ENCODE results near the gene MSLN.

DNA sequence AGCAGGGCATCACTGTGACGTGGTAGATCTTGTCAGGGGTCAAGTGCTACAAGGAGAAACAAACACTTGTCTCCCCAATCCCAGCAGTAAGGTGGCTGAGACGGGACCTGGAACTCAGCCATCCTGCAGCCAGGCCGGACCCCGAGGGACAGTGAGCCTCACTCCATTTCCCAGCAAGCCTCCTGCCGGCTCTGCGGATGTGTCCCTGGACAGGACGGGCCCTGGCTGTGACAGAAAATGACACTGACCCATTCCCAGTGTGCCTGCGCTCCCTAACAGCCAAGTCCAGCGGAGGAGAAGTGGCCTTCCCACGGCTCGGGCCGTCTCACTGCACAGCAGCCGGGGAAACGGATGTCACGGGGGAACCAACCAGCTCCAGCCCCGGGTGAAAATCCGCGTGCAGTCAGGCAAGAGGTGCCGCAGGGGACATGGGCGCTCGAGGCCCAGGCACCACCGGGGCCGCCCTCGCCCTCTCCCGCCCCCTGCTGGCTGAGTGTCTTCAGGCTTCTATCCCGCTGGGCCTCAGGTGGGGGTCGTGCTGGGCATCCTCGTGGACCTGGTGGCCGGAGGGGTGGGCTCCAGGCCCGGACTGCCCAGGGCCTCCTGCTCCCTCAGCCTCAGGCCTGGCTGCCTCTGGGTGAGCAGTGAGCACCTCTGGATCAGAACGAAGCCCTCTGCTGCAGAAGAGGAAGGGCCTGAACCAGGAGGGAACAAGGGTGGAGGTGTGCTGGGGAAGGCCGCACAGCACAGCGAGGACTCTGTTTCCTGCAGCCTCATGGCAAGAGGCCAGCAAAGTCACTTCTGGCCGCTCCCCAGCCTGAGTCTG, 26.9 kb upstream of the MSLN start:
- TF ChIP-seq TEAD4 (IDR thresholded peaks at IDR 0.05; ENCODE audit: low read depth, low read length) (no peak), RFX5 (IDR thresholded peaks at IDR 0.05; ENCODE audit: borderline replicate concordance, low read depth, low read length) (no peak)
